HG02870 (cell line): ENCODE measurements around the gene COX7B.
"Not testable (repeated sequence)": the region's sequence is repeated elsewhere in the genome, so short reads cannot be mapped to it uniquely, and the experiment has no call there.

ENCODE experiments used
- ATAC-seq: cut with Tn5 transposase; IDR thresholded peaks from one replicate; pipeline ENCODE4 v1.9.1; 2021; ENCODE audit warnings: mild to moderate bottlenecking, moderate library complexity; ENCODE audit not compliant: unreplicated experiment

Gene COX7B, protein sequence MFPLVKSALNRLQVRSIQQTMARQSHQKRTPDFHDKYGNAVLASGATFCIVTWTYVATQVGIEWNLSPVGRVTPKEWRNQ

GRCh38 chrX:77899081-77899828, at the start of gene COX7B:
COX7B (plus strand) TSS chrX:77899468; CDS start chrX:77899554, 86 bp downstream.
- peak; percentile 58 for ATAC-seq

DNA sequence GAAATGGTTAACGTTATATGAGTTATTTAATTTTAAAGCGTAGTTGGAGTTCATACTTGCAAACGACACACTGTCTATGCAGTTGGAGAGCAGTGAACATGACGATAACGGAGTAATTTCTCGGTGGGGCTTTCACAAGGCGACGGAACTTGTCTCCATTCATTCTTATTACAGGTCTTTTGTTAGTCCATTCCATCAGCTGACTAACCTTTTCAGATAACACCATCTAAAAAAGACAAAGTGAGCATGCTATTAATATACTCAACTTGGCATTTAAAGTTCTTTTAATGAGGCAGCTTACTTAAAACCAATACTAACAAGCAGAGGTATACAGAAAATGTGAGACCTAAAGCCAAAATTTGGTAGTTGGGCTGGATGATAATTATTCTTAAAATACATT, 23.9 kb upstream of the COX7B start:
- no peak for ATAC-seq

DNA sequence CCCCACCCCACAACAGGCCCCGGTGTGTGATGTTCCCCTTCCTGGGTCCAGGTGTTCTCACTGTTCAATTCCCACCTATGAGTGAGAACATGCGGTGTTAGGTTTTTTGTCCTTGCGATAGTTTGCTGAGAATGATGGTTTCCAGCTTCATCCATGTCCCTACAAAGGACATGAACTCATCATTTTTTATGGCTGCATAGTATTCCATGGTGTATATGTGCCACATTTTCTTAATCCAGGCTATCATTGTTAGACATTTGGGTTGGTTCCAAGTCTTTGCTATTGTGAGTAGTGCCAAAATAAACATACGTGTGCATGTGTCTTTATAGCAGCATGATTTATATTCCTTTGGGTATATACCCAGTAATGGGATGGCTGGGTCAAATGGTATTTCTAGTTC, 17.9 kb upstream of the COX7B start:
- ATAC-seq: not testable (repeated sequence)

GRCh38 chrX:77892887-77893286, 6.4 kb upstream of the COX7B start:
- no peak for ATAC-seq

DNA sequence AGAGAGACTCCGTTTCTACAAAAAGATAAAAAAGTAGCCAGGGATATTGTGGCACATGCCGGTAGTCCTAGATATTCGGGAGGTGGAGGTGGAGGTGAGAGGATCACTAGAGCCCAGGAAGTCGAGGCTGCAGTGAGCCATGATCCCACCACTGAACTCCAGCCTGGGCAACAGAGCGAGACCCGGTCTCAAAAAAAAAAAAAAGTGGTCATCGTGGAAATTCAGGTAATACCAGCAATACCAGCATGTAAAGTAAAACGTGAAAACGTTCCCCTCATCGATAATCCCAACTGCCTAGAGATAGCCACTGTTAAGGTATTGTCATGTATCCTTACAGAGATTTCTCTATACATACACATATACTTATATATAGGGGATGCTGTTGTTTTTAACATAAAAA, 5.6 kb upstream of the COX7B start:
- ATAC-seq: no peak

- peak; percentile 90 for ATAC-seq
Measured at GRCh38 chrX:77894921-77895886, 4.1 kb upstream of the COX7B start, which contains the start of gene MAGT1. MAGT1 (minus strand) TSS chrX:77895435; CDS start chrX:77895410, 25 bp downstream.

DNA sequence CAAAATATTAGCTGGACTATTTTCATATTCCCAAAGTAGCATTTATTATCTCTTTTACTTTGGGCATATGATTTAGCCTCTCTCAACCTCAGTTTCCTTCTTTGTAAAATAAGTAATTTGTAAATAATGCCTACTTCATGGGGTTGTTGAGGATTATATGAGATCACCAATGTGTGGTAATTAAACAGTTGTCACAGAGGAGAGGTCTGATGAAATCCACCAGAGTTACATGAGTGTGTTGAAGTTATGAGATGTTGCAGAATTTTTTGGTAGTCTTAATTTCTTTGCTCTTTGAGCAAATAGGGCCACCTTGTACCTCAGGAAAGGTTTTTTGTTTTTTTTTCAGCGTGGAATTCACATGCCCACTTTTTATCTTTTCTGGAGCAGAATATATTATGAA, 1.4 kb downstream of the COX7B start:
- no peak for ATAC-seq

DNA sequence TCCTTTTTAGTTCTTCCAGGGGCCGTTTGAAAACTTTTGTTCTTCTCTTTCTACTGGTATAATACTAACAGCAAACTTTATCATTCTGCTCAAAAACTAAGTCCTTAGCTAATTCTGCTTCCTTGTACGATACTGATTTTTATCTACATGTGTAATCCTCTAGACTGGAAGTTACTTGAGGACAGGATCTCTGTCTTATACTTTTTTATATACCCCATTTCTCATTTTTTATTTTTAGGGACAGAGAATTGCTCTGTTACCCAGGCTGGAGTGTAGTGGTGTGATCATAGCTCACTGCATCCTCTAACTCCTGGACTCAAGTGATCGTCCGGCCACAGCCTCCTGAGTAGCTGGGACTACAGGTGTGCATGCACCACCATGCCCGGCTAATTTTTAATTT, 2.2 kb downstream of the COX7B start:
- no peak for ATAC-seq

DNA sequence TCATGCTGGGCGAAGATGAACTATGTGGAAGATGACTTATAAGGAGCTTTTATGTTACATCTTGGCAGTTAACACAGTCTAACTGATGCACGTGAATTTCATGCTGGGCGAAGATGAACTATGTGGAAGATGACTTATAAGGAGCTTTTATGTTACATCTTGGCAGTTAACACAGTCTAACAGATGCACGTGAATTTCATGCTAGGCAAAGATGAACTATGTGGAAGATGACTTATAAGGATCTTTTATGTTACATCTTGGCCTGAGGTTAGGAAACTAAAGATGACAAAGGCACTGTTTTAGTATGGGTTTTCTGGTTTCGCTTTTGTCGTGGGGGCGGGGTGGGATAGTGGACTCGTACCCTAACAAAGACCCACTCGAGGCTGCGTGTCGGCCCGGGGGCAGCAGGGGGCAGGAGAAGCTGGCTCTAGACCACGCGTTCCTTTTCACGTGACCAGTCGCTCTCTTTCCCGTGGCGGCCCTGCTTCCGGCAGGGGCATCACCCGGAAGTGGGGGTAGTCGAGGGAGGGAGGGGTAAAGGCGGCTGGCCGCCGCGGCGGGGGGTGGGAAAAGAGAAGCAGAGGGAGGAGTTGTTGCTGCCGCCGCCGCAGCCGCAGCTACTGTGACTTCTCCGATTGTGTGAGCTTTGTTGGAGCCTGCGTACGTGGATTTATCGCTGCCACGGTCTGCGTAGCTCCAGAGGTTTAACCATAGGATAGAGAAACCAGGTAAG, 11.0 kb downstream of the COX7B start, which contains the start of gene ATP7A:
Gene ATP7A, plus strand, starts transcription at position 586 of the 733 bp plus-strand sequence. CDS start 60,949 bp downstream, outside the sequence.
- ATAC-seq: peak; percentile 94

- ATAC-seq: no peak
Measured at GRCh38 chrX:77917294-77917933, 18.1 kb downstream of the COX7B start.

GRCh38 chrX:77918568-77918967, 19.3 kb downstream of the COX7B start:
- no peak for ATAC-seq

- not testable (repeated sequence) for ATAC-seq
Measured at GRCh38 chrX:77919370-77919769, 20.1 kb downstream of the COX7B start.

- no peak for ATAC-seq
Measured at GRCh38 chrX:77922787-77923186, 23.5 kb downstream of the COX7B start.

GRCh38 chrX:77924320-77924859, 25.1 kb downstream of the COX7B start:
- no peak for ATAC-seq

DNA sequence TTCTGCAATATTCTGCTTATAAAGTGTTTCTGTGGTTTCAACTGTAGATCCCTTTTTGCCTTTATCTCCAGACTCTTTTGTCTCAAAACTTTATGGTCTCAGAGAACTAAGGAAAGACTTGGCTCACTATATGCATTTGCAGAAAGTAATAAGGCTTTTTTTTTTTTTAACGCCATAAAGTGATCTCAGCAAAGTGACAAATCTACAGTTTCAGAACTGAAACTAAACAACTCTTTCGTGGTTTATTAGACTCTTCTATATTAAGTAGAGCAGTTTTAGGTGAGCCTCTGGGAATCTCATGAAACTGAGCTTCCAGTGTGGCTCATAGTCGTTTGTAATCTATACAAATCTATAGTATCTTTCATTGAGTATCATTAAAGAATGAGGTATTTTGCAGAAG, 26.5 kb downstream of the COX7B start:
- no peak for ATAC-seq

- no peak for ATAC-seq
Measured at GRCh38 chrX:77930581-77930980, 31.3 kb downstream of the COX7B start.

DNA sequence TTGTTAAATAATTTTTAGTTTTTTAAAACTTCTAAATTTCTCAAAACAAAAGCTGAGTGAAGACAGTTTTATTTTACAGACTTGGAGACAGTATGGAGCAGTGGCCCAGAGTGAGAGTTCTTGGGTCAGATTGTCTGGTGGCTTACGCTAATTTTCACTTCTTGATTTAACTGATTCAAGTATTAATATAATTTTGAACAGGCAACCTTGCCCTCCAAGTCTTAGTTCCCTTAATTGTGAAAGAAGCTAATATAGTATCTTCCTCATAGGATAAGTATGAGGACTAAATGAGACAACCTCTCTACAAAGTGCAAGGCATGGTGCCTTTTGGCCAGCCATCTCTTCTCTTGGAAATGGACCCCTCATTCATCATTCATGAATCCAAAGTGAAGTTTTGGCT, 36.6 kb downstream of the COX7B start:
- no peak for ATAC-seq

- ATAC-seq: no peak
Measured at GRCh38 chrX:77936299-77936698, 37.0 kb downstream of the COX7B start.

- no peak for ATAC-seq
Measured at GRCh38 chrX:77937291-77937690, 38.0 kb downstream of the COX7B start.

GRCh38 chrX:77938083-77938680, 38.9 kb downstream of the COX7B start:
- ATAC-seq: no peak
